Trophoblast cell (in vitro differentiated cells and primary cell): ENCODE results near the gene ERI3.

Experiments used
- DNase-seq, 2 donors: peaks; one replicate each; pipeline ENCODE4 v3.0.0-alpha.2; 2016
- H2AFZ ChIP-seq: 2 replicates; pipeline ENCODE4 v1.6.1; 2013; ENCODE audit warnings: low read length, moderate library complexity, mild to moderate bottlenecking; ENCODE audit not compliant: insufficient read depth, poor library complexity
- H2AK5ac ChIP-seq: 2 replicates; pipeline ENCODE4 v1.6.1; 2013; ENCODE audit warnings: mild to moderate bottlenecking, low read length
- H2BK120ac ChIP-seq: 2 replicates; pipeline ENCODE4 v1.6.1; 2013; ENCODE audit warnings: low read length, mild to moderate bottlenecking, moderate library complexity; ENCODE audit not compliant: insufficient read depth, poor library complexity
- H2BK12ac ChIP-seq: 2 replicates; pipeline ENCODE4 v1.6.1; 2013; ENCODE audit warnings: mild to moderate bottlenecking, low read length, moderate library complexity
- H2BK5ac ChIP-seq: 2 replicates; pipeline ENCODE4 v1.6.1; 2013; ENCODE audit warnings: low read length, low read depth, moderate library complexity, mild to moderate bottlenecking; ENCODE audit not compliant: poor library complexity
- H3K14ac ChIP-seq: 2 replicates; pipeline ENCODE4 v1.6.1; 2013; ENCODE audit warnings: mild to moderate bottlenecking, low read length
- H3K18ac ChIP-seq: 2 replicates; pipeline ENCODE4 v1.6.1; 2013; ENCODE audit warnings: mild to moderate bottlenecking, low read length
- H3K23ac ChIP-seq: 2 replicates; pipeline ENCODE4 v1.6.1; 2013; ENCODE audit warnings: low read length
- H3K27ac ChIP-seq: 2 replicates; pipeline ENCODE4 v1.5.1; 2013; ENCODE audit warnings: low read depth, mild to moderate bottlenecking, inconsistent platforms, low read length, moderate library complexity
- H3K27me3 ChIP-seq: 2 replicates; pipeline ENCODE4 v1.6.1; 2013; ENCODE audit warnings: inconsistent platforms, mild to moderate bottlenecking, low read length, moderate library complexity; ENCODE audit not compliant: insufficient read depth
- H3K36me3 ChIP-seq, 2 experiments: 1 replicate in 1 of 2; 2 replicates in 1 of 2; pipeline ENCODE4 v1.6.1; 2013; ENCODE audit warnings: low read length in 2 of 2, mild to moderate bottlenecking in 2 of 2, moderate library complexity in 1 of 2; ENCODE audit not compliant: insufficient read depth in 2 of 2, control insufficient read depth in 1 of 2
- H3K4ac ChIP-seq: 2 replicates; pipeline ENCODE4 v1.6.1; 2013; ENCODE audit warnings: low read depth, mild to moderate bottlenecking, low read length, moderate library complexity
- H3K4me1 ChIP-seq, 2 experiments: 1 replicate in 1 of 2; 2 replicates in 1 of 2; pipeline ENCODE4 v1.6.1; 2013; ENCODE audit warnings: low read length in 2 of 2, mild to moderate bottlenecking in 2 of 2, moderate library complexity in 1 of 2; ENCODE audit not compliant: insufficient read depth in 2 of 2, control insufficient read depth in 1 of 2
- H3K4me2 ChIP-seq: 2 replicates; pipeline ENCODE4 v1.6.1; 2013; ENCODE audit warnings: inconsistent platforms, mild to moderate bottlenecking, low read length, moderate library complexity
- H3K4me3 ChIP-seq: 2 replicates; pipeline ENCODE4 v1.5.1; 2013; ENCODE audit warnings: mild to moderate bottlenecking, low read depth, low read length, inconsistent platforms
- H3K79me1 ChIP-seq: one replicate; pipeline ENCODE4 v1.6.1; 2013; ENCODE audit warnings: low read length
- H3K79me2 ChIP-seq: 2 replicates; pipeline ENCODE4 v1.6.1; 2013; ENCODE audit warnings: low read length, mild to moderate bottlenecking; ENCODE audit not compliant: control insufficient read depth, insufficient read depth, poor library complexity
- H3K9ac ChIP-seq: 2 replicates; pipeline ENCODE4 v1.6.1; 2013; ENCODE audit warnings: mild to moderate bottlenecking, low read length
- H3K9me3 ChIP-seq: 2 replicates; pipeline ENCODE4 v1.6.1; 2013; ENCODE audit warnings: low read depth, mild to moderate bottlenecking, control low read depth, inconsistent platforms, low read length; ENCODE audit not compliant: insufficient read depth
- H4K12ac ChIP-seq: 2 replicates; pipeline ENCODE4 v1.6.1; 2013; ENCODE audit warnings: low read depth, mild to moderate bottlenecking, low read length, moderate library complexity
- H4K8ac ChIP-seq: 2 replicates; pipeline ENCODE4 v1.6.1; 2013; ENCODE audit warnings: low read depth, mild to moderate bottlenecking, low read length, moderate library complexity
- H4K91ac ChIP-seq: one replicate; pipeline ENCODE4 v1.6.1; 2013; ENCODE audit warnings: low read depth, mild to moderate bottlenecking, low read length, moderate library complexity
- WGBS: extraction: QIAGEN DNeasy Blood & Tissue Kit; methylation state at CpG from one replicate; pipeline ENCODE4 v1.1.7; 2013; ENCODE audit warnings: missing lambda C conversion rate; ENCODE audit not compliant: insufficient read length, insufficient coverage; ENCODE audit errors: extremely low coverage; 5-methylcytosine and 5-hydroxymethylcytosine counted together

The ERI3 gene

GRCh38 chr1:44388551-44388950 is 33.5 kb upstream of the ERI3 start:
- Histone ChIP-seq H2AFZ (no peak overlapping the region), H2AK5ac (no peak overlapping the region), H4K91ac (no peak overlapping the region), H3K4me2 (no peak overlapping the region), H4K12ac (no peak overlapping the region), H3K18ac (no peak overlapping the region), H3K9me3 (no peaks in the 10 kb centered on the region), H2BK5ac (no peak overlapping the region), H3K14ac (no peak overlapping the region), H3K79me1 (no peaks in the 10 kb centered on the region), H2BK120ac (no peak overlapping the region), H3K27me3 (no peaks in the 10 kb centered on the region), H2BK12ac (no peak overlapping the region), H3K27ac (no peak overlapping the region), H3K4me3 (no peak overlapping the region), H3K36me3 (no peaks in the 10 kb centered on the region), H4K8ac (no peak overlapping the region), H3K23ac (no peak overlapping the region), H3K4ac (no peak overlapping the region), H3K9ac (no peak overlapping the region), H3K79me2 (no peaks in the 10 kb centered on the region), H3K4me1 (no peaks in the 10 kb centered on the region)
- no CpG with 5 or more reads among the region's 2 CpGs for WGBS
- DNase-seq = no peak

DNA sequence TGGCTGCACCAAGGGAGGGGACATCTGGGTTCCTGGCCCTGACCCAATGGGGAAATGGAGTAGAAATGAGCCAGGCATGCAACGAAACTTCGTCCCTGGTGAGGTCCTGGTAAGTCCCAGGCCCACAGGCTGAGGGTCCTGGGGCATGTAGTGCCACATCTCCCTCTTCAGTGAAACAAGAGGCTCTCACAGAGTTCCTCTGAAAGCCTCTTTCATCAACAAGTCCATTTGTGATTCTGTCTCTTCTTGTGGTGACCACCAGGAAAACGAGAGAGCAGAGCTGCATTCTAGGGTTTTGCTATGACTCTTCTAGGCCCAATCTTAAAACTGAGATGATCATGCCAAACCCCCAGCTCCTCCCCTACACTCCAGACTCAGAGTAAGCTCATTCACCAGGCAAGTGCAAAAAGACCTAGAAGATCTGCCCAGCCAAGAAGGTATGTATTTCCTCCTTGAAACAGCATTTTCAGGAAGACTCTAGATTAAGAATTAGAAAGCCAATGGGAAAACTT is 25.7 kb upstream of the ERI3 start:
- no peaks in the 10 kb centered on the region for H3K79me1 ChIP-seq
- no peak overlapping the region for H3K27ac ChIP-seq
- H4K91ac ChIP-seq = no peak overlapping the region
- no peak overlapping the region for H2BK12ac ChIP-seq
- H3K36me3 ChIP-seq = no peaks in the 10 kb centered on the region
- no peak overlapping the region for H4K12ac ChIP-seq
- no peak overlapping the region for H3K18ac ChIP-seq
- WGBS = no CpG with 5 or more reads among the region's 3 CpGs
- no peaks in the 10 kb centered on the region for H3K4me1 ChIP-seq
- H3K4ac ChIP-seq = no peak overlapping the region
- no peaks in the 10 kb centered on the region for H3K9me3 ChIP-seq
- H2AK5ac ChIP-seq = no peak overlapping the region
- no peak overlapping the region for H3K9ac ChIP-seq
- no peak overlapping the region for H3K14ac ChIP-seq
- H2BK120ac ChIP-seq = no peak overlapping the region
- H3K79me2 ChIP-seq = no peaks in the 10 kb centered on the region
- no peak overlapping the region for H4K8ac ChIP-seq
- H2AFZ ChIP-seq = no peak overlapping the region
- no peaks in the 10 kb centered on the region for H3K27me3 ChIP-seq
- no peak overlapping the region for H3K4me3 ChIP-seq
- no peak overlapping the region for H3K4me2 ChIP-seq
- H3K23ac ChIP-seq = no peak overlapping the region
- no peak for DNase-seq
- no peak overlapping the region for H2BK5ac ChIP-seq

GRCh38 chr1:44377925-44378784 is 23.1 kb upstream of the ERI3 start:
- H3K4me1 ChIP-seq = no peaks in the 10 kb centered on the region
- no peak overlapping the region for H3K4me2 ChIP-seq
- no peak overlapping the region for H3K4ac ChIP-seq
- no peaks in the 10 kb centered on the region for H3K9me3 ChIP-seq
- H3K27me3 ChIP-seq = no peaks in the 10 kb centered on the region
- no peak overlapping the region for H4K91ac ChIP-seq
- no peaks in the 10 kb centered on the region for H3K79me2 ChIP-seq
- H3K4me3 ChIP-seq = no peak overlapping the region
- no CpG with 5 or more reads among the region's 12 CpGs for WGBS
- no peaks in the 10 kb centered on the region for H3K79me1 ChIP-seq
- H2AFZ ChIP-seq = no peak overlapping the region
- no peak overlapping the region for H2BK120ac ChIP-seq
- H3K18ac ChIP-seq = no peak overlapping the region
- no peak overlapping the region for H3K9ac ChIP-seq
- no peak overlapping the region for H2BK5ac ChIP-seq
- no peak overlapping the region for H4K12ac ChIP-seq
- H3K23ac ChIP-seq = no peak overlapping the region
- H4K8ac ChIP-seq = no peak overlapping the region
- no peak overlapping the region for H3K14ac ChIP-seq
- peak; percentile 44 to 79 for DNase-seq
- no peaks in the 10 kb centered on the region for H3K36me3 ChIP-seq
- no peak overlapping the region for H2BK12ac ChIP-seq
- no peak overlapping the region for H3K27ac ChIP-seq
- no peak overlapping the region for H2AK5ac ChIP-seq

DNA sequence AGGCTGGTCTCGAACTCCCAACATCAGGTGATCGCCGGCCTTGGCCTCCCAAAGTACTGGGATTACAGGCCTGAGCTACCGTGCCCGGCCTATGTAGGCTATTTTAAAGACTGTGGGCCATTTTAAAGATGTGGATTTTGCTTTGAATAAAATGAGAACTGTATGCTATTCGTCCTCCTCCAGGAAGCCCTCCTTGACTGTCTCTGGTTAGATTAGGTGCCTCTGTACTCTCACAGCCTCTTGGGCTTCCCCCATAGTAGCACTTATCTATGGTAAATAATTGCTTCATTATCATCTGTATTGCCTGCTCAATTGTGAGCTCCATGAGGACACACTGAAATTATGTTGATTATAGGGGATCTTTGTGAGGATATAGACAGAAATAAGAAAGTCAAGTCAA is 20.5 kb upstream of the ERI3 start:
- DNase-seq = no peak
- WGBS = no CpG with 5 or more reads among the region's 6 CpGs

More for the DNA sequence above, 20.5 kb upstream of the ERI3 start:
- Histone ChIP-seq H3K18ac (no peak overlapping the region), H2BK12ac (no peak overlapping the region), H3K27me3 (no peaks in the 10 kb centered on the region), H3K23ac (no peak overlapping the region), H3K36me3 (no peaks in the 10 kb centered on the region), H2AK5ac (no peak overlapping the region), H2BK120ac (no peak overlapping the region), H3K79me1 (no peaks in the 10 kb centered on the region), H3K9me3 (no peaks in the 10 kb centered on the region), H3K14ac (no peak overlapping the region), H3K4me2 (no peak overlapping the region), H4K8ac (no peak overlapping the region), H3K4me1 (no peaks in the 10 kb centered on the region), H2BK5ac (no peak overlapping the region), H4K12ac (no peak overlapping the region), H3K27ac (no peak overlapping the region), H2AFZ (no peak overlapping the region), H3K4ac (no peak overlapping the region), H3K4me3 (no peak overlapping the region), H3K79me2 (no peaks in the 10 kb centered on the region), H3K9ac (no peak overlapping the region), H4K91ac (no peak overlapping the region)
